IPS DF 4.7 (cell line): ENCODE results near the gene AQP12B.
"Not testable (repeated sequence)": the region's sequence is repeated elsewhere in the genome, so short reads cannot be mapped to it uniquely, and the experiment has no call there.

ENCODE experiments used
- DNase-seq: peaks from one replicate; pipeline ENCODE4 v3.0.0-alpha.2; 2013; ENCODE audit warnings: low spot score; ENCODE audit errors: extremely low read depth

Gene AQP12B

DNA sequence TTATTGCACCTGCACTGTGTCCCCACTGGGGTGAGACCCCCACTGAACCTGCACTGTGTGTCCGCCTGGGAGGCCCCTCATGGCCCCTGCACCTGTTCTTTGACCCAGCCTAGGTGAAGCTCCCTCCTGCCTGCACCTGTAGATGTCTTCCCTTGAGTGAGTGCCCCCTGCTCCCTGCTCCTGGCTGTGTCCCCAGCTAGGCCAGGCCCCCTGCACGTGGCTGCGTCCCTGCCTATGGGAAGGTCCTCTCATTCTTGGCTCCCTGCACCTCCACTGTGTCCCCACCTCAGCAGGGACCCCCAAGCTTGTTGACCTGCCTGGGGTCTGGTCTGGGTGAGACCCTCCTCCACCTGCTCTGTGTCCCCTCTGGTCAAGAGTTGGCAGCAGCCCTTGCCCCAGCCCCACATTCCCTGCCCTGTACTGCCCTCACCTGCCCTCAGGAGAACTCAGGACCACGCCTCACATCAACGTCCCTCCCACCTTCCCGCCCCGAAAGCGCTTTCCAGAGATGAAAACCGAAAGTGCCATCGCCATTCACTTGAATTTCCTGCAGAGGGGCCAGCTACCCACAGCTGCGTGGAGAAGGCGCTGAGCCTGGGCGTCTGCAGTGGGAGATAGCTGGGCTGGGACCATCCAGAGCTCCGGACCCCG lies 769 bp upstream of the AQP12B start:
- DNase-seq, result not testable (repeated sequence)

DNA sequence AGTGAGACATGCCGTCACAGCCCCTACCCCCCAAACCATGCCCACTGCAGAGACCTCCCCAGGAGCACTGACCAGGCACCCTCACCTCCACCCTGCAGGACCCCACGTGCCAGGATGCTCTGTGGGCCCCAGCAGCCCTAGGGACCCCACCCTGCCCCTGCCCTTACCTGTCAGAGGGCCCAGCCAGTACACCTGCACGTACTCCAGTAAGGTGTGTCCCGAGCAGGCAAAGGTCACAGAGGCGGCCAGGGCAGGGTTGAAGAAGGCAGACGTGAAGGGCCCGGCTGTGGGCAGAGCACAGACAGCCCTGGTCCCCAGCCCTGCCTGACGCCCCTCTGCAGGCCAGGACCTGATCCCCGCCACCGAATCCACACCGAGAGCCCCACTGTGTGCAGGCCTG lies 2.5 kb downstream of the AQP12B start:
- not testable (repeated sequence) for DNase-seq

DNA sequence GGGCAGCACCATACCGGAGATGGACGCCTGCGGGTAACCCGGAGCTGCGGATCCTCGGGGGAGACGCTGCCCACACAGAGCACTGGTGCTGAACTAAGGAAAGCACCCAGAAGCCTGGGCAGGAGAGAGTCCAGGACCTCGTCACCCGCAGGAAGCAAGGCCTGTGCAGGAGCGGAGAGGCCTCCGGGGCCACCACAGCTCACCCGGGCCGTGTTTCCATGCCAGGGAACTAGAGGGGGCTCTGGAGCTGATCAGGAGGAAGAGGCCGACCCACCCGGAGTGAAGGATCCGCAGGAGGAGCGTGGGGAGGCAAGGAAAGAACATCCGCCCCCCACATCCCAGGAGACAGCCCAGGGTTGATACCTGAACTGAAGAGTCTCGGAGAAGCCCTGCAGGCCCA lies 3.8 kb downstream of the AQP12B start:
- DNase-seq, result not testable (repeated sequence)

DNA sequence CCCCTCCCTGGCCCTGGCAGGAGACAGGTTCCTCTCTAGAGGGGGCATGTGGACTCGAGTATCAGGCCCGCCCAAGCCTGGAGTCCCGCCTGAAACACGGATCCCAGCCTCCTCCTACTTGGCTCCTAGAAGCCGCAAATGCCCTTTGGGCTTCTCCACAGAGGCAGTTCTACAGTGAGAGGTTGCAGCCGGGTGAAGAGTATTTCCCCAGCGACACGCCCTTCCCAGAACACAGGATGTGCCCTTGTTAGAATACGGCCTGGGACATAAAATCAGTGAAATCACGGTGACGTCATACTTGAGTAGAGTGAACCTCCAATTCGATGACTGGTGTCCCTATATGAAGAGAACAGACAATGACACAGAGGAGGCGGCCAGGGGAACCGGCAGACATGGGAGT lies 4.6 kb downstream of the AQP12B start:
- not testable (repeated sequence) for DNase-seq

DNA sequence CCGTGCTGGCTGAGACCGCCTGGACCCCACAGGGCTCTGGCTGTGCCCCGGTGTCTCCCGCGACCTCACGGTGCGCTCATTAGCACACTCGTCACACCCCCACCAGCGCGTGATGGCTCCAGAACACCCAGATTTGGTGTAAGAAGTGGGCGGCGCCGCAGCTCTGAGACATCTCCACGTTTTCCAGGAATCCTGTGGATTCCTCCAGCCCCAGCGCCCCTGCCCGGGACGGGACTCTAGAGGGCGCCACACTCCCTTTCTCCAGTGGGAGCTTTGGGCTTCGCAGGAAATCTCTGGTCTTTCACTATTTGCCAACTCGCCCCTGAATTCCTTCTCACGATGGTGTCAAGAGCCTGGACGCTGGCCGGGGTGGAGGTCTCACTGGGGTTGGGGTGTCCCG lies 7.3 kb downstream of the AQP12B start:
- not testable (repeated sequence) for DNase-seq

DNA sequence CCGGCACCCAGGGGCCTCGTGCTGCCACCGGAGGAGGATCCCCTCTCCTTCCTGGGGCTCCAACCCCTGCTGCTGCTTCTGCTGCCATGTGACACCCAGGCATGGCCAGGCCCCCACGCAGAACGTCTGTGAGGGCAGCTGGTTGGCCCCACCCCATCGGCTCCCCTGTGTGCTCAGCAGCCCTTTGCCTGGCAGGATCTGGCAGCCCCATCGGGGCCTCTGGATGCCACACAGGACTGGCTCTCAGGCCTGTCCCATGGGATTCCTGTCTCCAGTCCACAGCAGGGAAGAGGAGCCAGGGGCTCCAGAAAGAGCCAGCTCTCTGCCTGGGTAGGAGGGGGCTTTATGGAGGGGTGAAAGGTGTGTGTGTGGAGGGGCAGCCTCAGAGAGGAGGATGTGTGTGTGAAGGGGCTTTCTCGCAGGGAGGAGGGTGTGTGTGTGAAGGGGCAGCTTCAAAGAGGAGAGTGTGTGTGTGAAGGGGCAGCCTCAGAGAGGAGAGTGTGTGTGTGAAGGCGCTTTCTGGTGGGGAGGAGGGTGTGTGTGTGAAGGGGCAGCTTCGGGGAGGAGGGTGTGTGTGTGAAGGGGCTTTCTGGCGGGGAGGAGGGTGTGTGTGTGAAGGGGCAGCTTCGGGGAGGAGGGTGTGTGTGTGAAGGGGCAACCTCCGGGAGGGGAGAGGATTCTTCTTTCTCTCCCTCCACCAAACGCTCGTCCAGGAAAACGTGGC lies 8.1 kb downstream of the AQP12B start:
- not testable (repeated sequence) for DNase-seq

DNA sequence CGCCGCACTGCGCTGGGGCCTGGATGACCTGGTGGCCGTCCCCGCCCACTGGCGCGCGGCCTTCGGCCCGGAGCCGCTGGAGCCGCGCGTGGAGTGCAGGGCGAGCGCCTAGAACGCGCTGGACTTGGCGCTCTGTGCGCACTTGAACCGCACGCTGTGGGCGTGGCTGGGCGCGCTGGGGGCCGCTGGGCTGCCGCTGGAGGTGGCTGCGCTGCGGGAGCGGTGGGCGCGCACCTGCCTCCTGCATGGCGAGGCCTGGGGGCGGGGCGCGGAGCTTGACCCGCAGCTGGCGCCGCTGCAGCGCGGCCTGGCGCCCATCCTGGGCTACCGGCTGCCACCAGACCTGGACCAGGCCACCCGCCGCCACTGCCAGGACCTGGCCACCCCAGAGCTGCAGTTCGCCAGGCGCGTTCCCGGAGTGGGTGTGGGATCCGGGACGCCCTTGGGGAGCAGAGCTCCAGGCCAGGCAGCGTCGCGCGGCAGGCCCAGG lies 9.9 kb downstream of the AQP12B start:
- DNase-seq, result no peak

DNA sequence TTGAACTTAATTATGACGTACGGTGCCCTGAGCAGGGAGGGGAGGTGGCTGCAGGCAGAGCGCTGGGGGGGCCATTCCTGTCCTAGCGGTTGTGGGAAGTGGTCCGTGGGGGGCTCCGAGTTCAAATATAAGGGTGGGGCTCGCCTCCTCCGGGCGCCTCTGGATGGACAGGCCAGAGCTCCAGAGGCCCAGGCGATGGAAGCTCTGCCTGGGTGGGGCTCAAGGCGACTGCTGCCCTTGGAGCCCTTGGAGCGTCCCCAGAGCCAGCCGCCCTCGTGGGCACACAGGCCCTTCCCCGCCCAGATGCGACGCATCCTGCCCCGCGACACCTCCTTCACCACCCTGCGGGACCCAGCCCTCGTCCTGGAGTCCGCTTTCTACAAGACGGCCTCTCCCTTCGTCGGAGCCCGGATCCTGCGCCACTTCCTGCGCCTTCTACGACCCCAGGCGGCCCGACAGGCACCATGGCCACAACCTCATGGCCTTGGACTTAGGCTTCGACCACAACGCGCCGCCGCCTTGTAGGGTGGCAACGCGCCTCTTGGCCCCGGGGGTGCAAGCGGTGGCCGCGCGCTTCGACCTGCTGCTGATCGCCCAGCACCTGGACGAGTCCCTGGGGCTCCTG lies 10.5 kb downstream of the AQP12B start:
- no peak for DNase-seq

DNA sequence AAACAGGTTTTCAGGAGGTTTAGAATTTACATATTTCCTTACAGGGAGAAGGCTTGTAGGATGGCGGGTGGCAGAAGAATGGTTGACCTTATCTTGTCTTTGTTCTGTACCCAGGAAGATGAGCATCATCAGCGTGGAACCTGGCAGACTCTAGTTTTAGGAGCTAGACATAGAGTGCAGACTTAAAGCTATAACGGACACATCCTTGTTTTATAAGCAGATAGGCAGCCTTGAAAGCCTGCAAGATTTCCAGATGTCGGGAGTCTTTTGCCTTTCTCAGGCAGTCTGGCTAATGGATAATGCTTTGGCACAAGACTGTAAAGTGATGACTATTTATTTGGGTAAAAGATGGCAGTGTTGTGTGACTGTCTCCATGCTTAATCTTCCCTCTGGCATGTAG lies 11.7 kb downstream of the AQP12B start:
- DNase-seq, result no peak

DNA sequence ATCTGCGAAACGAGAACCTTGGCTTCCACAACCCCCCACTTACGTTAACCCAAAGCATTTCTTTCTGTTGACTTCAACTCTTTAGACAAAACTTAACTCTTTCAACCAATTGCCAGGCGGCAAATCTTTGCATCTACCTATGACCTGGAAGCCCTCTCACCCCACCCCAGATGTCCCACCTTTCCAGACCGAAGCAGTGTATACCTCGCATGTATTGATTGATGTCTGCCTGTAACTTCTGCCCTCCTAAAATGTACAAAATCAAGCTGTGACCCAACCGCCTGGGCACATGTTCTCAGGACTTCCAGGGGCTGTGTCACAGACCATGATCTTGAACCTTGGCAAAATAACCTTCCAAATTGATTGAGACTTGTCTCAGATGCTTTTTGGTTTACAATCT lies 12.3 kb downstream of the AQP12B start:
- no peak for DNase-seq

DNA sequence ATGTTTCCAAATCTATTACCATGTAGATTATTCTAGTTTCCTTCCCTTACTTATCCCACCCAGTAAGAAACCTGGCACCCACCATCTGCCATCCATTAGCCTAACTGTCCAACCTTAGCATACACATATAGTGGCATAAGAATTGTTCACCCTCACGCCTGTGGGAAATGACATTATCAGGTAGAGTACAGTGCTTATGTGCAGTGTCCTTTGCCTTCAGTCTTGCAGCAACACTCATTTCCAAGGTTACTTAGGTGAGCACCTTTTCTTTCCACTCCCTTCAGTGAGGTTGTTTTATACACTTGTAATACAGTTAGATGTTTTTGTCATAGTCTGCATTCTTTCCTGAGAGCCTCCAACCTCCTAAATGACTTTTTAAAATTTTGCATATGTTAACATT lies 18.1 kb downstream of the AQP12B start:
- DNase-seq, result no peak

DNA sequence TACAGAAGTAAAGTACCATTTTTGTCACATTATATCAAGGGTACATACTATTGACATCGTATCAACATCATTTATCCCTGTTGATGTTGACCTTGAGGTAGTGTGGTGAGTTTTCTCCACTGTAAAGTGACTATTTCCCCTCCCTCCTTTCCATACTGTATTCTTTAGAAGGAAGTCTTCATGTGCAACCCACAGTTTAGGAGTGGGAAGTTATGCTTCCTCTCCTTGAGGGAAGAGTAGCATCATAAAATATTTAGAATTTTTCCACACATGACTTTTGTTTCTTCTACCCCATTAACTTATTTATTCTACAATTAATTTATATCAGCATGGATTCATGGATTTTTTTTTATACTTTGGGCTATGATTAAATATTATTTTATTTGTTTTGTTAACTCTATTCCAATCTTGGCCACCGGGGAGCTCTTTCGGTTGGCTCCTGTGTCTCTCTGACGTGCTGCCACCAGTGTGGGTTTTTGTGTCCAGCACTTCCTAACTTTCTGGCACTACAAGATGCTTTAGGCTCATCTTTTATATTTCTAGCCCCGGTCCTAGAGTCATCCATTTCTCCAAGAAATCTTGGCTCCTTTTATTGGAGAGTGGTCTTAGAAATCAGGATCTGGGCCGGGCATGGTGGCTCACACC lies 19.0 kb downstream of the AQP12B start:
- no peak for DNase-seq

DNA sequence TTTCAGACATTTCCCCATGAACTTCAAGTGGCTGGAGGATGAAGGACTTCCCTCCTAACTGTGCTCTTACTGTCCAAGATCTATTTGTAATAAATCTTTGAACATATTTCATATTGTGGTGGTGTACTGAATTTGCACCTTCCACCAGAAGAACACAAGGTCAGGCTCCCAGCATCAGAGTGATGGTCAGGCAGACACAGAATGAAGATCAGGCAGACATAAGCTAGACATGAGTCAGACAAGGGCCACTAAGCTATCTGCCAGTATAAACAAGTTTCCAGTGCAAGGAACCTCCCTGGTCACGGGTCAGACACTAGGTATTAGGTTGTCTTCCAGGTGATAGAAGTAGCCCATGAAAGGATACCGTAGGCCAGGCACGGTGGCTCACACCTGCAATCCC lies 20.0 kb downstream of the AQP12B start:
- no peak for DNase-seq

DNA sequence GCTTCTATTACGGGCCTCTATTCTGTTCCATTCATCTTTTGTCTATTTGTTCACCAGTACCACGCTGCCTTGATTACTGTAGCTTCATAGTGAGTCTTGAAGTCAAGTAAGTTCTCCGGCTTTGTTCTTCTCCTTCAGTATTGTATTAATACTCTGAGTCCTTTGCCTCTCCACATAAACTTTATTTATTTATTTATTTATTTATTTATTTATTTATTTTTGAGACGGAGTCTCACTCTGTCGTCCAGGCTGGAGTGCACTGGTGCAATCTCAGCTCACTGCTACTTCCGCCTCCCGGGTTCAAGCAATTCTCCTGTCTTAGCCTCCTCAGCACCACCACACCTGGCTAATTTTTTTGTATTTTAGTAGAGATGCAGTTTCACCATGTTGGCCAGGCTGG lies 22.8 kb downstream of the AQP12B start:
- DNase-seq, result not testable (repeated sequence)

DNA sequence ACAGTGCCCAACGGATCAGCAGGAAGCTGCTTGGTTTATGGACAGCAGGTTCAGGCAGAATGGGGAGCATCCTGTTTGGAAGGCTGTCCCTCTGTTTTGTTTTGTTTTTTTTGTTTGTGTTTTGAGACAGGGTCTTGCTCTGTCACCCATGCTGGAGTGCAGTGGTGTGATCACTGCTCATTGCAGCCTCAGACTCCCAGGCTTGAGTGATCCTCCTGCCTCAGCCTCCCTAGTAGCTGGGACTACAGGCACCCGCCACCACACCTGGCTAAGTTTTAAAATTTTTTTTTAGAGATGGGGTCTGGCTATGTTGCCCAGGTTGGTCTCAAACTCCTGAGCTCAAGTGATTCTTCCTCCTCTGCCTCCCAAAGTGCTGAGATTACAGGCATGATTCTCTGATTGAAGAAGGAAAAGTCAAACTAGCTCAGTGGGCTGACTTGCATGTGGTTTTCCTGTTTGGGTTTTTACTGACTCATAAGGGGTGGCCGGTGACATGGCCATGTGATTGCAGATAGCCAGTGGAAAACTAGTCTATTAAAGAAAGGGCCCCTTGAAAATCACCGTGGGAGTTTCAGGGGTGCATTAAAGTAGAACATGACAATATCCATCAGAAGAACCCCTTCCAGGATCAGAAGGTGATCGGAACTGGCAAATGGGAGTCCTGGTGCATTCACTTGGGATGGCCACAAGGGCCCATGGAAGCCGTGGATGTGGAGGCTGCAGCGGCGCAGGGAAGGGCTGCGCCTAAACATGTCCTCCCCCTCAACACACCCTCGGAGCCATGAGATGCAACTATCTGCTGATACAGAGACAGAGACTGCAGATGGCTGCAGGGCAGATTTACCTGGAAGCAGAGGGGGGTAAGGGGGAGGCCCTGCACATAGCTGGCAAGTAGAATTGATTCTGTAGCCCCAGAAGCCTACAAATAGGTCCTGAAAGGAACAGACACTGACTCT lies 26.5 kb downstream of the AQP12B start:
- DNase-seq, result no peak

DNA sequence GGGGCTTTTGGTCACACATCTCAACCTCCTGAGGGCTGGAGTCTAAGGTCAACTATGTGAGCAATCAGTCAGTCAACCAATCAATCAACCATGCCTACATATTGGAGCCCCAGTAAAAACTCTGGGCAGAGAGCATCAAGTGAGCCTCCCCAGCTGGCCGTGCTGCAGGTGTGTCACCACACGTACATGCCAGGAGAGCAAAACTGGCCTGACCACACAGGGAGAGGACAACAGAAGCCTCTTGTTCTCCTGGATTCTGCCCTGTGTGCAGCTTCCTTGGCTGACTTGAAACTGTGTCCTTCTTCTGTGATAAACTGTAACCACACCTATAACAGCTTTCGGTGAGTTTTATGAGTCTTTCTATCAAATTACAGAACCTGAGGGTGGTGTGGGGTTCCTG lies 31.5 kb downstream of the AQP12B start:
- no peak for DNase-seq

DNA sequence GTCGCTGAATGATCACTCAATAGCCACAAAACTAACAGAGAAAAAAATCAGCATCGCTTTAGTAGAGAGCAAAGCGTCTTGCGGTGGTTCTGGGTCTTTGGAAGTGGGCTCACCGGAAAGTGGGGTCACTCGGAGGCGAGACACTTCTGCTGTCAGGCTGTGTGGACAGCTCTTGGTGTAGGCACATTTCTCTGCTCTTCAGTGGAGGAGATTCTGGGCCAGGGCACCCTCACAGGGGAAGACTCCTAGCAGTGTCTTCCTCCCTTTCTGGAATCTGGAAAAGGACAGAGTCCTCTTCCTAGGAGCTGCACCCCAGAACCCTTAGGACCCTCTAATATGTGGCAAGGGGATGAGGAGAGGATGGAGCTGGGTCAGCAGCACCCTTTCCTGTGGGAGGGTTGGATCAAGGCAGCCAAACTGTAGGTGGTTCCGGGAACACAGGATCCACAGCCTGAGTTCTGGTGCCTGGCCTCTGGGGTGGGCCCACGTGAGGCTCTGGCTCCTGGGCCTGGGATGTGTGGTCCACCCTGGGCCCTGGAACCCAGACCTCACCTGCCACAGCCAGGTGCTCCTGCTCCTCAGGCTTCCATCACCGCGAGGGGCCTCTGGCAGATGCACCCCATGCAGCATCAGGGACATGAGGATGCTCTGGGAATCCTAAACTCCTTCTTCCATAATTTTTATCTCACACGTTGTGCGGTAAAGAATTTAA lies 32.3 kb downstream of the AQP12B start:
- no peak for DNase-seq

DNA sequence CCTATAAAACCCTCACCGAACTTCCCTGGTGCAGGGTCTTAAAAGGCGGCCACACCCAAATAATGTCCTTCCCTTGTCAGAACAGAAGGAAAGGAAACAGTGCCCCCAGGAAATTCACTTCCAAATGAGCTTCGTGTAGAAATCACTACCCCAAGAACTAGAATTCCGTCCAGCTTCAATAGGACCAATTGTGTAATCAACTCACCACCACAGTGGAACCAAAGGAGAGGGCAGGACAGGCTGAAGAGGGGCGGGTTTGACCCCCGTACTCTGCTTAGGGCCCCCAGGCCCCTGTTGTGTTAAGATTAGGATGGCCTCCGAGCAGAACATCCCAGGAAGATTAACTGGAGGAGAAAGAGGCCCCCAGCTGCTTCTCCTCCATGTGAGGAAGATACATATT lies 33.4 kb downstream of the AQP12B start:
- no peak for DNase-seq

DNA sequence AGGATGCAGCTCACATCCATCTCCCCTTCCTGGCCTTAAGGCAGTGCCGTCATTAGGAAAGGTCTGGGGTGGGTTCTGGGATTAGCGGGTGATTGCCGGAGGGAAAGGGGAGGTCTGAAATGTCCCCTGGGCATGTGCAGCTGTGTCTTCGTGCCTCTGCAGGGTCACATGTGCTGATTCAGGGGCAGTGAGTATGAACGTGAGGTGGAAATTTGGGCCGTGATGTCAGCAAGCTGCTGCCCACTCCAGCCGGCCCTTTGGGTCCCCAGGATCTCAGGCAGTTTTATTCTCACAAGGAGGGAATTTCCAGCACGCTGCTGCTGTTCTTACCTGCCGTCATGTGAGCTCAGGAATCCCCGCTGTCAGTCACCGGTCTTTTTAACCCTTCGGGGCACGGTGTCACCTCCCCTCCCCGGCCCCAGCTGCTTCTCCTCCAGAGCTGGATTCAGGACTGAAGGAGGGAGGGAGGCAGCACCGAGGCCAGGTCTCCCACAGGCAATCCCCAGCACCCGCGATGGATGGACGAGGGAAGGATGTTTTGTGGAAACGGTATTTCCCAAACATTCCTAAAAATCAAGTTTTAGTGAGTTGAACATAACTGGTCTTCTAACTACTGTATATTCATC lies 33.9 kb downstream of the AQP12B start:
- DNase-seq, result no peak

DNA sequence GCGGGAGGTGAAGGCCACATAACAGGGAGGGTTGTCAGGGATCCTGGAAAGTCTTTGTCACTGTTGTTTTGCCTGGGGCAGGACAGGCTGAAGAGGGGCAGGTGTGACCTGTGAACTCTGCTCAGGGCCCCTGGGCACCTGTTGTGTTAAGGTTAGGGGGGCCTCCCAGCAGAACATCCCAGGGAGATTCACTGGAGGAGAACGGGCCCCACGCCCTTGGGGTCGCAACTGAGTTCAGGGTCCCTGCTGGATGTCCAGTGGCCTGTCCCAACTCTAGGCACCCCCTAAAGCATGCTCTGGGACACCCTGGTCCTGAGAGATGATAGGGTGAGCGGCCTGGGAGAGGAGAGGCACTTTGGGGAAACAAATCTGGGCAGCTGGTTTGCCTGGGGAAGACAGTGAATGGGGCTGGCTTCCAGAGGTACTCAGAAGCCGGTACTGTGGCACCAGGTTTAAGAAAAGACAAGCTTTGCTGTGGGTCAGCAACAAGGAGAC lies 34.5 kb downstream of the AQP12B start:
- no peak for DNase-seq
